Ascending aorta (tissue), 2 donors: ENCODE results near the gene AIFM2. TPM values are rescaled to one million over a fixed set of nuclear protein-coding genes. Genes with fewer than 3 reads are reported as not detected.

Experiments used
- DNase-seq, 2 donors: peaks; one replicate each; pipeline ENCODE4 v3.0.0-alpha.2; 2019; ENCODE audit warnings: low spot score in 2 of 2
- H3K27ac ChIP-seq, 2 donors: fragments of 200-600 bp; sonication (generic); one replicate each; pipeline ENCODE4 v1.5.1; 2016 to 2017; ENCODE audit warnings: mild to moderate bottlenecking in 1 of 2
- H3K27me3 ChIP-seq: fragments of 200-600 bp; sonication (generic); one replicate; pipeline ENCODE4 v1.5.1; 2017
- H3K36me3 ChIP-seq, 2 donors: fragments of 200-600 bp; sonication (generic); one replicate each; pipeline ENCODE4 v1.5.1; 2016
- H3K4me1 ChIP-seq, 2 donors: fragments of 200-600 bp; sonication (generic); one replicate each; pipeline ENCODE4 v1.5.1; 2016 to 2017; ENCODE audit warnings: mild to moderate bottlenecking in 1 of 2
- H3K4me3 ChIP-seq, 2 donors: fragments of 200-600 bp; sonication (generic); one replicate each; pipeline ENCODE4 v1.5.1; 2016 to 2017; ENCODE audit warnings: mild to moderate bottlenecking in 1 of 2
- H3K9me3 ChIP-seq, 2 donors: fragments of 200-600 bp; sonication (generic); one replicate each; pipeline ENCODE4 v1.5.1; 2016
- CTCF ChIP-seq, 3 experiments: fragments of 200-600 bp in 2 of 3; fragments of 450-650 bp in 1 of 3; sonication (generic) in 2 of 3; IDR thresholded peaks; one replicate each; pipeline ENCODE4 v1.5.1; 2016 to 2019; ENCODE audit warnings: antibody characterized with exemption in 3 of 3, mild to moderate bottlenecking in 1 of 3, moderate library complexity in 1 of 3
- intact Hi-C: fragments of 100-400 bp; cut with DNase I; formaldehyde crosslinking; loops from one replicate; pipeline ENCODE4 v1.15.1; 2023
- total RNA-seq: library from RNA; depleted of rRNA; stranded (reverse); fragments of >200 nt; gene quantifications from one replicate; pipeline ENCODE4 v1.1.0, GENCODE V29; 2016

Gene AIFM2
- total RNA-seq, 1 donor from 2014 or later, result 2.9 TPM

GRCh38 chr10:70115948-70116682 is 16.5 kb downstream of the AIFM2 start:
- DNase-seq, result no peak
- H3K9me3 ChIP-seq, result no peaks in the 10 kb centered on the region
- H3K4me1 ChIP-seq, result no peaks in the 10 kb centered on the region
- no peak overlapping the region for H3K27ac ChIP-seq
- intact Hi-C loops, result loop anchor here (1.0 kb wide), 1 partner anchor 30 kb away; the partner anchor contains the start of gene TYSND1
- H3K27me3 ChIP-seq, result no peaks in the 10 kb centered on the region
- H3K36me3 ChIP-seq, result peaks cover 50 to 87% of the 10 kb centered on the region in 2 donors
- no peak overlapping the region for H3K4me3 ChIP-seq
- peak; percentile 73 to 85 (median 81) for TF ChIP-seq CTCF (IDR thresholded peaks at IDR 0.05)

- no peaks in the 10 kb centered on the region for H3K27me3 ChIP-seq
- no peak for DNase-seq
- H3K36me3 ChIP-seq, result peaks cover 43 to 77% of the 10 kb centered on the region in 2 donors
- no peak for TF ChIP-seq CTCF (IDR thresholded peaks at IDR 0.05)
- no peak overlapping the region for H3K27ac ChIP-seq
- intact Hi-C loops, result no loop called here
- no peaks in the 10 kb centered on the region for H3K4me1 ChIP-seq
- no peaks in the 10 kb centered on the region for H3K9me3 ChIP-seq
- no peak overlapping the region for H3K4me3 ChIP-seq
These were observed 17.7 kb downstream of the AIFM2 start for GRCh38 chr10:70114902-70115301.

GRCh38 chr10:70112071-70112470 is 20.6 kb downstream of the AIFM2 start:
- H3K36me3 ChIP-seq, result peaks cover 46 to 62% of the 10 kb centered on the region in 2 donors
- no peaks in the 10 kb centered on the region for H3K4me1 ChIP-seq
- no peak overlapping the region for H3K4me3 ChIP-seq
- no peak for DNase-seq
- H3K27ac ChIP-seq, result no peak overlapping the region
- no peak for TF ChIP-seq CTCF (IDR thresholded peaks at IDR 0.05)
- intact Hi-C loops, result no loop called here
- no peaks in the 10 kb centered on the region for H3K27me3 ChIP-seq
- H3K9me3 ChIP-seq, result no peaks in the 10 kb centered on the region

- Histone ChIP-seq H3K36me3 (peaks cover 46 to 56% of the 10 kb centered on the region in 2 donors), H3K27me3 (no peaks in the 10 kb centered on the region), H3K4me3 (no peak overlapping the region), H3K9me3 (no peaks in the 10 kb centered on the region), H3K27ac (no peak overlapping the region), H3K4me1 (no peaks in the 10 kb centered on the region)
- no peak for DNase-seq
- intact Hi-C loops, result no loop called here
- TF ChIP-seq CTCF (IDR thresholded peaks at IDR 0.05), result no peak
These were observed 21.1 kb downstream of the AIFM2 start for GRCh38 chr10:70111496-70111895.

GRCh38 chr10:70109064-70109729 is 23.4 kb downstream of the AIFM2 start:
- no peaks in the 10 kb centered on the region for H3K27me3 ChIP-seq
- no peak overlapping the region for H3K4me3 ChIP-seq
- DNase-seq, result no peak
- H3K4me1 ChIP-seq, result no peaks in the 10 kb centered on the region
- intact Hi-C loops, result no loop called here
- no peak overlapping the region for H3K27ac ChIP-seq
- no peak for TF ChIP-seq CTCF (IDR thresholded peaks at IDR 0.05)
- no peaks in the 10 kb centered on the region for H3K9me3 ChIP-seq
- peaks cover 37 to 42% of the 10 kb centered on the region in 2 donors for H3K36me3 ChIP-seq
